GM19328 (cell line): ENCODE data around the gene CADM1.

ENCODE experiments used
- ATAC-seq: cut with Tn5 transposase; IDR thresholded peaks from one replicate; pipeline ENCODE4 v1.9.1; 2021; ENCODE audit warnings: mild to moderate bottlenecking, moderate library complexity; ENCODE audit not compliant: unreplicated experiment

The CADM1 gene

DNA sequence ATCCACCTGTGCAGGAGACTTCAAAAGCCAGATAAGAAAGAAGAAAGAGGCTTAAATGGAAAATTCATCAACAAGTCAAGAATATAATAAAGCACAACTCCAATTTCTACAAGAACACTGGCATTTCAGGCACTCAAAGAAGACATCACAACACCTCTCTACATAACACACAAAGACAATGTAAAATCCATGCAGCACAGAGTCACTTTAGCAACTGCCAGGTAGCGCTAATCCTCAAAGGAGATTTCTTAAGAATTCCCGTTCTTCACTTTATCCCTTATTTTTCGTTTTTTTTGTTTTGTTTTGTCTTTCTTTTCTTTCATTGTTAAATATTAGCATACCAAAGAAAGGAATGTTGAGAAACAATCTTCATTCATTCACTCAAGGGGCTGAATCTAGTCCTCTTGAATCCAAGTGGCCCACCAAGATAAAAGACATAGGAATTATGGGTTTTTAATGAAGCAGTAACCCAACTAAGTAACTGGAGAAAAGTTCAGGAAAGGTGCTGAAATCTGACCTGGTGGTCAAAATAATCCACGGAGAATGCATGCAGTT lies 95.0 kb downstream of the CADM1 start:
- ATAC-seq = no peak

DNA sequence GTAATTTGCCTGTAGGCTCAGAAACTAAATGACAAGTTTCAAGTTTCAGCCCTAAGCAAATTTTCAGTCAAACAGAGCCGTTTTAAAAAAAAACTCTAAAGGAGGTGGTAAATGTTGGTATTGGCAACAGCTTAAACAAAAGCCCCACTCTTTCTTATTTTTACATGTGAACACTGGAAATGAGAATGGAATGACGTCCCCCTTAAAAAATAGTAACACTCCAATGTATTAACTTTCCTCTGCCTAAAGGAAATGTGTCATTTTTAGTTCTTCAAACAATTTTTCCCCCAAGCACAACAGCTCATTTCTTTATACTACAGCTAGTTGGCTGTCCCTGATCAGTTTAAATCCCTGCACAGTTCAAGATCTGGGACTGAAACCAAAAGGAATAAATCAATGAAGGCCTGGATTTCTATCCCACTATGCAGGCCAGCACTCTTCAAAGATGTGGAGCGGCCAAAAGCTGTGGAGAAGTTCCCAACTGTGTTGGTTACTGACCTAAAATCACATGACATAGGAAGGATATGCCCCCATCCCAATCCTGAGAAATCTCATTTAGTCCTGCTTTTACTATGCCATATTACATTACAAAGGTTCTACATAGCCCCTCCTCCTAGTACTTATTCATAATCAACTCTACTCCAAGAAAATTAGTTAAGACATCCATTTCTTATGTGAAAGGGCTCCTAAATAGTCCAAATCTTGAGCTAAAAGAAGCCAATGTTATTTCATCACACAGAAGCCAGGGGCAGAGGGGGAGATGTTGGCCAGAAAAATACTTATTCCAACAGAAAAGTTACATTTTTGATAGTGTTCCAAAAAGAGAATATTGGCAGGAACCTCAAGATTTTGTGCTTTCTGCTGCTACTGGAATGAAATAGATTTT lies 95.9 kb downstream of the CADM1 start:
- no peak for ATAC-seq

DNA sequence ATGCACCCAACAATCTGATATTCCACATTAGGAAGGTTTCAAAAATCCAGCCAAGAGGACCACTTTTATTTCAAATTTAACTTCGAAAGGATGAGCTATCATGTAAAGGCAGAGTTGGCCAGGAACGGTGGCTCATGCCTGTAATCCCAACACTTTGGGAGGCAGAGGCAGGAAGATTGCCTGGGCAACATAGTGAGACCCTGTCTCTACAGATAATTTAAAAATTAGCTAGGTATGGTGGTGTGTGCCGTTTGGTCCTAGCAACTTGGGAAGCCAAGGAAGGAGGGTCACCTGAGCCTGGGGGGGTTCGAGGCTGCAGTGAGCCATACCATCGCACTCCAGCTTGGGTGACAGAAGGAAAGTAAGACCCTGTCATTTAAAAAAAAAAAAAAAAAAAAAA lies 96.7 kb downstream of the CADM1 start:
- no peak for ATAC-seq

DNA sequence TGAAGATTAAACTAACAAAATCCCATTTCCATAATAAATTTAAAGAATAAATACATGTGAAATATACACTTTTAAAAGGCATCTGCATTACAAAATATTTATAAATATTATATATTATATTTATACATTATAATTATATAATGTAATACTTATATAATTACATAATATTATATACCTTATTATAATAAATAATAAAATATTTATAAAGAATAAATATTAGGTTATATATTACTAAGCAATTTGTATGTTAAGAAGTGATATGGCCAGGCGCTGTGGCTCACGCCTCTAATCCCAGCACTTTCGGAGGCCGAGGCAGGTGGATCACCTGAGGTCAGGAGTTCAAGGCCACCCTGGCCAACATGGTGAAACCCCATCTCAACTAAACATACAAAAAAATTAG lies 97.8 kb downstream of the CADM1 start:
- ATAC-seq = no peak

DNA sequence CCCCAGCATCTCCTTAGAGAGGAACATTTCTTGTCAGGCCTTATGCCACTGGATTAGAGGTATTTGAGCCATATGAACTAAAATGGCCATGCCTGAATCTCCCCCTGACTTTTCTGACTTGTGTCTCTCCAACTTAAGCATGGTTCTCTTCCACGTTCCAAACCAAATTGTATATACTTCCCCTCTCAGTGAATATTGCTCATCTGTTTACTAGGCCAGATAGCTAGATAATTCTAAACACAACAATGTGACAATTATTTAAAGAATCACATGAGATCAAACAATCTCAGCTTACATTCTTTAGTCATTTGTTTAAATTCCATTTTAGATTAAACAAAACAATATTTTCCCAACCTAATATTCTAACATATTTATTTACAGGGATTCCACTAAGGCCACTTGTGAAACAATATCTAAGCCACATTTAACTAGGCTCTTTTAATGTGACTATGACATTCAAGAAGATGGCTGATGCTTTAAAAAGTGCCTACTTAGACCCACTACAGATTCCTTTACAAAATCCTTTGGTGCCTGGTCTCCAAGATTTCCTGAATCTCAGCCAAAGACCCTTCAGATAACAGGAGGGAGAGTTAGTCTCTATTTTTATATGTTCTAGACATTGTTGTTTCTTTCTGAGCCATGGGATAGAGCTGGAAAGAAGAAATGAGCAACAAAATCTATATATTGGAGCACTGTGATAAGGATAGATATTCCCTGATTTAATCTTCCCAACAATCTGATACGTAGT lies 105.7 kb downstream of the CADM1 start:
- no peak for ATAC-seq

DNA sequence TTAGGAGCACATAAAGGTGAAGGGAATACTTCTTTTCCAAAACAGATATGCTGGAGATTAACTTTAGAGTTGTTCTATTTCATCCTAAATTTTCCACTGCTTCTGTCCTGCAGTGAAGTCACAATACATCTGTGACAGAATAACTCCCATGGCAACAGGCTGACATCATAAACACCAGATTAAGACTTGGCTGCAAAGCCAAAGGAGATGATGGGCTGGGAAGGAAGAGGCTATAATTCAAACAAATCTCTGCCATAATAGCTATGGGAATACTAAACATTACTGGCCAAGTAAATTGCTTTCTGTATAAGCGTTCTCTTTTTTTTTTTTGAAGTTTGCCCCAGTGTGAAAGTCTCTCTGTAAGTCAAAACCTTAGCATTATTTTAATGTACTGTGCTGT lies 107.7 kb downstream of the CADM1 start:
- no peak for ATAC-seq

DNA sequence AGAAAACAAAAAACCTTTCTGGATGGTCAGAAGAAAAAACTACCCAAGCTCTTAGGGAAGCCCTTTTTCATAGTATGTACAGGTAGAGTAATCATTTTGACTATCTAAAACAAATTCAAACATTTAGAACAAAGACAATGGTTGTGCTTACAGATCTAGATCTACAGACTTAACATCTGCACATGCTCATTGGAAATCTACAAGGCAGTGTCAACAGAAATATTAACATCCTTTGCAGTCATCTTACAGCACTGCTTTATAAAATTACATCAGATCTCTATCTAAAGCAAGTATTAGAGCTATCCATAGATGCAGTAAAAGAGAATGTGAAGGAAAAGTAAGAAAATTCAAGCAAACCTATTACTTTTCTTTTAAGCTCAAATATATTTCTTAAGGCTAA lies 110.3 kb downstream of the CADM1 start:
- ATAC-seq = no peak

DNA sequence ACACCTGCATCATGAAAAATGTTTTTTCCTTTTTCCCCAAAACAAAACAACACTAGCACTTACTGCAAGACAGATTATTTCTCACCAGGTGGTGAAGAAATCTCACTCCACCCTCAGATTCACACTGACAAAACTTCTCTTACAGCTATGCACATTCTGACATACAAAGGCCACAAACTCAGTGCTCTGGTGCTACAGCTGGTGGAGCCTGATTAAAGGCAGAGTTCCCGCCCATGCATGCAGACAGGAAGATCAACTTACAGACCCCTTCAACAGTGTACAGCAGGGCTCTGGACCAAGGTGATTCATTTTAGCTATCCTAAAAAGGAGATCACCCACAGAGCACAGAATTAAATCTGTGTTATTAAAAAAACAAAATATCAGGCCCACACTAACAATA lies 112.6 kb downstream of the CADM1 start:
- ATAC-seq = no peak

DNA sequence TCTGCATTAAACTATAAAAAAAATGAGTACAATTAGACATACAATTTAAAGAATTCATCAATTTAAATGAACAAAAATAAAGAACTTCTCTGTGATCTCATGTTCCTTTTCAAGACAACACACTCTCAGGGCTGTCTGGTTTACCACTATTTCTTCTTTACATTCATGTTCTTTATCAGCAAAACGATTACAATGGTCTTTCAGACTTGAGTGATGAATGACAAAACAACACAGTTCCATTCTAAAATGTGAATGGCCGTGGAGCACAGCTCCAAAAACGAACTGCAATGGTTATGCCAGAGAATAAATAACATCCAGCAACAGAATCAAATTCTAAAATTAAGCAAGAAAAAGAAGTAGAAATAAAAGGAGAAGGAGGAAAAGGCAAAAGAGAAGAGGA lies 113.1 kb downstream of the CADM1 start:
- no peak for ATAC-seq

DNA sequence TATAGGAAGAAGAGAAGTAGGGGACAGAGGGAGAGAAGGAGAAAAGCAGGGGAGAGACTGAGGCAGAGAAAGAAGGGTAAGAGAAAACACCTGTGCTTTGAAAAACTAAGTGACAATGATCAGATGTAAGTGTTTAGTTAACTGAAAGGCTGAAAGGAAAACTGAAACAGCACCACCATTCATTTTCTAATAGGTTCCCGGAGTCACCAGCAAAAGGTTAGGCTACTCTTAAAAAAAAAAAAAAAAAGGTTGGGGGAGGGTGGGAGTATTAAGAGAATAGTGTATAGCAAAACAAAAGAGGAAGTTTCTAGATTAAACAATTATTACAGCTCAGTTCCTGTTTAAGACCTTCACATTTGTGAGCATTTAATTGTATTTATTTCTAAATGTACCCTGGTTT lies 113.8 kb downstream of the CADM1 start:
- ATAC-seq = no peak

DNA sequence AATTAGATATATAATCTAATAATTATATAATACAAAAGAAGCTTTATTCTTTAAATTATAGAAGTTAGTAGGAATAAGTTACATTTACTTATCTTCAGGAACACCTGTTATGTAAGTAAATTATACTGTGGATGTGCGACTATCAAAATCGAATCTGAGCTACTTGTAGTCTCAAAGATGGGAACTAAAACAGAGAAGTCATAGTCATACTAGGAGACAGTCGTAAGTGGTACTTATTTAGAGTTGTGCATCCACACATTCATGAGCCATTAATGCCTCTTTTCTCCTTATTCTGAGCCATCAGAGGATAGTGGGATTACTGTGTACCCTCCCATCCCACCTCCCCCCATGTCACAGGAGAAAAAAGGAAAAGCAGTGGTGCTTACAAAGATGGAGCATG lies 114.4 kb downstream of the CADM1 start:
- ATAC-seq = no peak

DNA sequence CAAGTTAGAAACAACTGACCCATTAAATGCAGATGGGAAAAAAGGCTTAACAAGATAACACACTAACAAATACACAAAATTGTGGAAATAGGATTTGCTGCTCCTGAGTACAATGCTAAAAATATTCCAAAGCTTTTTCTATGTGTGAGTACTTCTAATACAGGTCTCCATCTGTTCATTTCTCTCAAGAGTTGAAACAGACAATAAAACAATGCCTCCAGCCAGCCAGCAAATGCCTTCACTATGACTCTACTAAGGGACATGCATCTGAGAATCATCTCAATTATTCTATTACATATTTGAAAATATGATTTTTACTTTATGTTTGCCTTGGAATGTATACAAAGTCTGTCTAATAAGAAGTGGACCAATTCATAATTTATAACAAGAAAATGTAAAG lies 119.0 kb downstream of the CADM1 start:
- ATAC-seq = no peak

DNA sequence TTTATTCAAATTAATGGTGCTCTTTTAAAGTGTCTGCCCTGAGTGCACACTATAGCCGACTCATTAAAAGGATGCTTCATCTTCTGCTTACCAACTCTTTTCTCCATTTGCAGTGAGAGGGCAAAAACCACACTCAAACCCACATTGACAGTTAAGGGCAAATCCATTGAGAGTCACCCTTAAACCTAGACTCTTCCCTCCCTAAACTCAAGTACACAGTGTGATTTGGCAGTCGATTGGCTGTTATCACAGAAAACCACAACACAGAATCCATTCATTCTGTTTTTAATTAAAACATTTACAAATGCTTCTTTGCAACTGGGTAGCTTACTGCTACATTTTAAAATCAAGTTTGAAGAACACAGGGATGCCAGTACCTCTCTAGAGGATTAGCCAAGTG lies 120.0 kb downstream of the CADM1 start:
- no peak for ATAC-seq

DNA sequence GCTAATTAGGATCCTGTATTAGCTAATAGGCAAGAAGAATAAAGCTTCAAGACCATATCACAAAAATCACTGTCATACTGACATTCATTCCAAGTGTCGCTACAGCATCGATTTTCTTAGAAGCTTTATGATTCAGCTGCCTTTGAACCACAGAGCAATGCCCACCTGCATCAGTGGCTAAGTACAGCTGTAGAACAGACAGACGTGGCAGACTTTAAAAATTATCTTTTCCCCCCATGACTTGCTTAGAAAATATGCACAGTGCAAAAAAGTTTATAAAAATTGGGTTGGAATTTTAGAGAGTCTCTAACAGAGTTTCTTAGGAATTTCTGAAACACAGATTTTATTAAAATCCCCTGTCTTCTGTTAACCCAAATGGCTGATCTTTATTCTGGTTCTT lies 120.8 kb downstream of the CADM1 start:
- ATAC-seq = no peak

DNA sequence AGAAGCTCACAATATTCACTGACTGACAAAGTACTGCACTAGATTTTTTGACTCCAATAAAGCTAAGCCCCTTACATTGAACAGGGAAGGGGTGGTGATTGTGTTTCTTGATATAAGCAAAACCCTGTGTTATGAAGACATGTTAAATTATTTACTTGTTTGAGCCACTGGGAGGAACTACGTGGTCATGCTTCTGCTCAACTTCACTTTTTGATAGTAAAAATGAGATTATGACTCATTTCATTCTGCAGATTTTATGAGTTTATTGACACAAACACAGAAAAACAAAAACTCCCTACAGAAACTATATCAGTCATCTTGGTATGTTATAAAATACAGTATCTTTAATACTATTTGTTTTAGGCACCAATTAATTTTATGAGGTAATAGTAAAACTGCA lies 124.7 kb downstream of the CADM1 start:
- ATAC-seq = no peak

DNA sequence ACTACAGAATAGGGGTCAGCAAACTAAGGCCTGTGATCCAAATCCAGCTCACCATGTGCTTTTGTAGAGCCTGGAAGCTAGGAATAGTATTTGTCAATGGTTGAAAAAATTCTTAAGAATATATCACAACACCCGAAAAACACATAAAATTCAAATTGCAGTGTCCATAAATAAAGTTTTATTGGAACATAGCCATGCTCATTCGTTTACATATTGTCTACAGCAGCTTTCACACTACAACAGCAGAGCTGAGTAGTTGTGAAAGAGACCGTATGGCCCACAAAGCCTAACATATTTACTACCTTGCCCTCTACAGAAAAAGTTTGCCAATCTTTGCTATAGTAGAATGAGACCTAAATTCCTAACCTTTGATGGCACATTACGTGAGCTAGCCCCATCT lies 125.7 kb downstream of the CADM1 start:
- no peak for ATAC-seq

DNA sequence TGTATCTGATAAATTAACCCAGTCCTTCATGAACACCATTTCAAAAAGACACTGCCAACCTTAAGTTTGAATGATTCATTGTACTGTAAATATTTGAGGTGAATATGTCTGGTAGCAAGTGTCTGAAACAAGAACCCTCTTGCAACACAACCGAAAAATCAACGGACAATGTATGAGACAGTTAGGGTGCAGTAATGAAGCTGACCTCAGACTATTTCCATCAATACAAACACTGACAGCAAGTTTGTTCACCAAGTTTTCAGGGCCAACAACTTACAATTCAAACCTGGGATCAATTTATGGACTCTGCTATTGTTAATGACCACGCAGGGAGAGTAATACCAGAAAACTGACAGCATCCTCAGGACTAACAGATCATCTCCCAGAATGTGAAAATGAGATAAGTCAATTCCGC lies 126.3 kb downstream of the CADM1 start:
- ATAC-seq = no peak

DNA sequence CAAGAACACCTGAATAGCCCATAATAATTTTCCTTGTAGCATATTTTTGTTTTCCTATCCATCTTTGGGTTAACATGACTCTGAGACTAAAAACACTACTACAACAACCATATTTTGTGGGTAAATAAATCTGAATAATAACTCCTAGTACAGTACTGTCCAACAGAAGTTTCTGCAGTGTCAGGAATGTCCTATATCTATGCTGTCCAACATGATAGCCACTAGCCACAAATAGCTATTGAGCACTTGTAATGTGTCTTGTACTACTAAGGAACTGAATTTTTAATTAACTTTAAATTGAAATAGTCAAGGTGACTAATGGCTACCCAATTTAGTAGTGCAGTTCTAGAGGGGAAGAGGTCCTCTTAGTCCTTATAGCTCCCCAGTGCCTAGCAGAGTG lies 135.6 kb downstream of the CADM1 start:
- no peak for ATAC-seq

DNA sequence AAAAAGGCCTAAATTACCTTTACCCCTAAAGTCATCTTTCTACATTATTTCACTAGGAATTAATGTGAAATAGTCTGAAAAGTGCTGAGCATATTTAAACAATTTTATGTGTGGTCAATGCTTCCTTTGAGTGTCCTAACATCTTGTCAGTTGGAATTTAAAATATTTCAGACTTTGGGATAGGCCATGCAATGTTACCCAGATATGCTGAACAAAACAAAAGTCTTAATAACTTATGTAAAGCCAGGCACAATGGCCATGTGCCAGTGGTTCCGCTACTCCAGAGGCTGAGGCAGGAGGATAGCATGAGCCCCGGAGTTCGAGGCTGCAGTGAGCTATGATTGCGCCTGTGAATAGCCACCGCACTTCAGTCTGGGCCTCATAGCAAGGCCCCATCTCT lies 137.4 kb downstream of the CADM1 start:
- no peak for ATAC-seq

DNA sequence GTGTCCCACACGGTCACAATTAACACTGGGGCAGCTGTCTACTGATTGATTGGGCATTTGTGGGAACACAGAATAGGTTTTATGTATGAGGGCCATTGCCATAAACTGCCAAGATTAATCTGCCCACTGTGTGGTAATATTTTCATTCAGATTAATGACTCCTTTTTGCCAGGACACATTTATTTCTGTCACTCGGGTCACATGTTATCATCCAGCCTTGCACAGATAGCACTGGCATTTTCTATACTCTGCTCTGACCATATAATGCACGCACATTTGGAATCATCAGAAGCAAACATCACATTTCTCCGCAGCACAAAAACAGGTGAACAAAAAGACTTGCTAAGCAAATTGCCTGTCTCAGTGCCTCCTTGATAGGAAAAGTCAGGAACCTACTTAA lies 138.3 kb downstream of the CADM1 start:
- ATAC-seq = no peak

DNA sequence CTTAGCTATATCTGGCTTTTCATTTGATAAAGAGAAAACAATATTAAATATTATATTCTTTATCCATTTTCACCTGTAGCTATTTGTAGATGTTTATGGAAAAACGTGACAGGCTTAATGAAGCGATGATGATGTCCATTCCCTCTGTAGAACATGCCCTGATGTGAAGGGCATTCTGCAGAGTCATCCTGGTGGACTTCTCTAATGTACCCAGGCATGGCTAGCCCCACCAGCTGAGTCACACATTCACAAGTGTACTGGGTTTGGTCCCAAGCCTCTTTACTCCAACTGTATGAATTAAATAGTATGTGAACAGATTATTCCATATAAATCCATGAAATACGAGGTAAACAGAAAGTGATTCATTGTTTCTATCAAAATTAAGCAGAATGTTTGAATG lies 139.3 kb downstream of the CADM1 start:
- no peak for ATAC-seq

DNA sequence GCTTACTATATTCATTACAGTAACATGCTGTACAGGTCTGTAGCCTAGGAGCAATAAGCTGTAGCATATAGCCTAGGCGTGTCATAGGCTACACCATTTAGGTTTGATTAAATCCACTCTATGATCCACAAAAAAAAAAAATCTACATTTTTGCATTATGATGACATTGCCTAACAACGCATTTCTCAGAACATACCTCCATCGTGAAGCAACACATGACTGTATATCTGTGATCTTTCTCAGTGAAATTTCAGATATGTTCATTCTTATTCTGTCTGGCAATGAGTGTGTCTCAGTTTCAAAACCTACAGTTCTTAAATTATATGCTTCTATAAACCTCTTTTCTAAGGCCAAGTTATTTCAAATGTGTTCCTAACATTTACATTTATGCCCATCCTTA lies 140.3 kb downstream of the CADM1 start:
- ATAC-seq = no peak
